ENCODE measurements around the gene UNC5A.

Gene UNC5A

GRCh38 chr5:176781638-176782570, 28.5 kb upstream of the UNC5A start:
- no peak for DNase-seq

DNA sequence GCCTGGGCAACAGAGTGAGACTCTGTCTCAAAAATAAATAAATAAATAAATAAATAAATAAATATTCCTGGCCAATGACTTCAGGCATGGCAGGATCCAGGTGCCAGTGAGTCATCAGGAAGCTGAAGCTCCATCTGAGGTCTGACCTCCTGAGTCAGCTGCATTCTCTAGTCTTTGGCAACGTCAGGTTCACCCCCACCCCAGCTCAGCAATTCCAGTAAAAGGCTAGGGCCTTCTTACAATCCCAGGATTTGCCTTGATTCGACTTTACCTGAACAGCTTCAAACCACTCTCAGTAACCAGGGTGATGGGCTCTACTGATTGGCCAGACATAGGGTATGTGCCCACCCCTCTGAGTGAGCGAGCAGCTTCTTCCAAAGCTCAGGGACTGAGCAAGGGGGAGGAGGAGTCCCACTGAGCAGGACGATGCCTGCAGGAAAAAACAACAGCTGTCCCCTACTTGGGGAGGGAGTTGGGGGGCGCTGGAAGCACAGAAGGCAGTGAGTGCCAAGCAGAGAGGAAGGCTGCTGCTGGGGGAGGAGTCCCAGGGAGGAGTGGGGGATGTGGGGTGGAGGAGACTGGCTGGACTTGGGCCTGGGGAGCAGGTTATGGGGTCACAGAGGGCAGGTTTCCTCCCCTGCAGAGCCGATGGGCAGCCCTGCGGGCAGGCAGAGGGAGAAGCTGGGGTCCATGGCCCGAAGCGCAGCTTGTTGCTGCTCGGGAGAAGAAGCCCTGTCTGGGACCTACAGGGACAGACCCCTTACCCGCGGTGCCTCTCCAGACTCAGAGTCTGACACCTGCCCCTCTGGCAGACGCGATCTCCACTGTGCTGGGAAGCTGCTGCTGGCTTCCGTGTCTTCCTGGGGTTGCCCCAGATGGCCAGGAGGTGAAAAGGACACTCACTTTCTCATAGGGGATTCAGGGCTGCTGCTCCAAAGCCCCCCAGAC, 25.9 kb upstream of the UNC5A start:
- no peak for DNase-seq

DNA sequence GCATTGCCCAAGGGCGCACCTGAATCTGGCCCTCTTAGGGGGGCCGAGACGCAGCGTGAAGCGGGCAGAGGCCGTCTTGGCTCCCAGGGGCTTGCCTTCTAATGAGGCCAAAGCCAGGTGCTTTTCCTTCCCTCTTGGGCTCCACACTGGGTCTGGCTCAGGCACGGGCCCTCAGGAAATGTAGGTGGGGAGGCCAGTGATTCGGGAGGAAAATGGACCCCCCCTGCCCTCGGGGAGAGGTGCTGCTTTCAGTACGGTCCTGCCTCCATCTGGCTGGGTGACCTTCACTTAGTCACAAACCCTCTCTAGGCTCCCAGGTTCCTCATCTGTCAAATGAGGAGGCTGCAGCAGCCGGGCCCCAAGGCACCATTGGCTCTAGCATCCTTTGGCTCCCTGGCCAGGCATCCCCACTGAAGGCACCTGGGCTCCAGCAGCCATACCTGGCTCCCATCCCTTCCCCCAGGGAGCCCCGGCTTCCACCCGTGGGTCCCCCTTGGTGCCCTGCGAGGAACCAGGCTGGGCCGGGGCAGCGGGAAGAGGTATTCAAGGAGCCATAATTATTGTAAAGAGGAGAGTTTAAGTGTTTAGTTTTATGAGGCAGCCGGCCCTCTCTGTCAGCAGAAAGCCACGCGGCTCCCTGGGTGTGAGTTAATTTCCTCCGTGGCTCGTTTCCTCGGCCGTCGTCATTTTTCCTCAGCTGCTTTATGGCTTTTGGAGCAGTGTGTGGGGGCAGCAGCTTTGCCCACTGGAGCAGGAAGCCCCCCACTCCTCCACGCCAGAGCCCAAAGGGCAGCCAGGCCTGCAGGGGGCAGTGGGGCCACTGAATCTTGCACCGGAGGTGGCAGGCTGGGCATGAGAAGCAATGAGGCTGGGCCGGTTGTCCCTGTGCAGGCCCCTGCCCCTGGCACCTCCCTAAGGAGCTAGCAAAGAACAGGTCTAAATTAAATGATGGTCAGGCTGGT, 24.9 kb upstream of the UNC5A start:
- no peak for DNase-seq

GRCh38 chr5:176787676-176788075, 22.7 kb upstream of the UNC5A start:
- no peak for DNase-seq

- no peak for DNase-seq
These were observed 22.3 kb upstream of the UNC5A start for GRCh38 chr5:176788091-176788490.

DNA sequence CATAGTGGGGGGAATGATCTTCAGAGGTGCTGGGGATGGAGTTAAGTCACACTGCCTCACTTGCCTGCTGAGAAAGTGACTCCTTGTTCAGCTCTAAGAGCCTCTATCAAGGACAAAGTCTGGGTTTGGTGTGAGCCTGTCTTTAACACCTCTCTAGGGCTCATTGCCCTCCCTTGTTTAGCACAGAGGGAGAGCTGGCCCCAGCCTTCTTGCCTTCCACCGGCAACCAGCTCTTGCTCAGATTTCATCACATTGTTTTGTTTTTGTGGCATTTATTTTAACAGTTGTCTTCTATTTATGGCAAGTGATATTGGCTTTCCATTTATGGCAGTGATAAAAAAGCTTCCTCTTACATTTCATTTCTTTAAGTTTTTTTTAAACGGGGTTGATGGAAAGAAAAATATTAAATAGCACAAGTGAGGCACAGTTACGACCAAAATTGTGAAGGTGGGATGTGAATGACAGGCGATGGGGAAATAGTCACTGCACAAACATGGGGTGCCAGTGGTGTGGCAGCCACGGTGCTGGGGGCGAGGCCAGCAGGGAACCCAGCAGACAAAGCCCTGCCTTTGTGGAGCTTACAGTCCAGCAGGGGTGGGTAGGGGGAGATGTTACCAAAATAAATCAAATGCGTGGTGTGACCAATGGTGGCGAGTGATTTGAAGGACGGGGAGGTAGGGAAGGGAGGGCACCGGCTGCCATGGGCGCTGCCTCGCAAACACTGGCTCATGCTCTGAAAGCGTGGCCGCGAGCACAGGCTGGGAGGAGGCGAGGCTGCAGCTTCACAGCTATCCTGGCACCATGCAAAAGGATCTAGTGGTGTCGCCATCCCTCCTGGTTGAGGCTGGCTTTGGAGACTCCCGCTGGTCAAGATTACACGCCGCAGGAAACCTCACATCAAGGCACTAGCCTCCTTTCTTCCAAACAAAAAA, 21.2 kb upstream of the UNC5A start:
- no peak for DNase-seq

DNA sequence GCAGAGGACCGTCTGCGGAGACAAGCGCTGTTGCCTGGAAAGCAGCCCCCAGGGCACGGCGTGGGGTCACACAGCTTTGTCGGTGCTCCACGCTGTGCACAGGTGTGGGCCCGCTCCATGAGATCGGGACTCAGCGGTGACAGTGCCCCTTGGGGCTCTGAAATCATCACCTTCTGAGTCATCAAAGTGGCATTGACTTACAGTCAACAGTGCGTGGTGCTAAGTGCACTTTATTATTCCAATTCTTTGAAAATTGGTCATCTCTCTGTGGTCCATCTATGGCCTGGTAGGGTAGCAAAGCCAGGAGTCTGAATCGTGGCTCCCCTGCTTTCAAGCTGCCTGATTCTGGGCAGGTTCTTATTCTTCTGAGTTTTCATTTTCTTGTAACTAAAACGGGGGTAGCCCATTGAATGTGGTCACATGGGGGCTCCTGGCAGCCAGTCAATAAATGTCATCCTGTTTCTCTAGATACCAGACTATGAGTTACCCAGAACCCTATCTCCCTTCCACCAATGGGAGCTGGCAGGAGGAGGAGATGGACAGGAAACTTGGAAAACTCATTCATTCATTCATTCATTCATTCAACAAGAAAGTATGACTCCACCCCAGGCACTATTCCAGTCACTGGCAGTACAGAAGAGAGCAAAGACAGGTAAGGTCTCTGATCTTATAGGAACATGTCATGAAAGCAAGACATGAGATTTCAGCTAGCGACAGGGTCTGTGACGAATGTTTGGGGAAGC, 20.3 kb upstream of the UNC5A start:
- DNase-seq: no peak

DNA sequence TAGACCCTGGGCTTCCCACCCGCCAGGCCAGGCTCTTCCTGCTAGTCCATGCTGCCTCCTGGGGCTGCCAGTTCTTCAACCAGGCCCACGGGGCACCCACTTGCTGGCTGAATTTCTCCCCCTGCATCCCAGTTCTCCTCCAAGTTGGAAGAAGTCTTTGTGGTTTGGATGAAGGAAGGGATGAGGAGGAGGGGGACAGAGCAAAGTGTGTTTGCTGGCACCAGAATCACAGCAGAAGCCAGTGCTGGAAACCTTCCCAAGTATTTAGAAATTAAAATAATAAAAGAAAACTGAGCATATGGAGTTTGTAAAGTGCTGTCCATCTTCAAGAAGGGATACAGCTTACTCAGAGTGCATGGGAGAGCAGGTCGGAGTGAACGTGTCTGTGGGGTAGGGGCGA, 19.4 kb upstream of the UNC5A start:
- DNase-seq: no peak

DNA sequence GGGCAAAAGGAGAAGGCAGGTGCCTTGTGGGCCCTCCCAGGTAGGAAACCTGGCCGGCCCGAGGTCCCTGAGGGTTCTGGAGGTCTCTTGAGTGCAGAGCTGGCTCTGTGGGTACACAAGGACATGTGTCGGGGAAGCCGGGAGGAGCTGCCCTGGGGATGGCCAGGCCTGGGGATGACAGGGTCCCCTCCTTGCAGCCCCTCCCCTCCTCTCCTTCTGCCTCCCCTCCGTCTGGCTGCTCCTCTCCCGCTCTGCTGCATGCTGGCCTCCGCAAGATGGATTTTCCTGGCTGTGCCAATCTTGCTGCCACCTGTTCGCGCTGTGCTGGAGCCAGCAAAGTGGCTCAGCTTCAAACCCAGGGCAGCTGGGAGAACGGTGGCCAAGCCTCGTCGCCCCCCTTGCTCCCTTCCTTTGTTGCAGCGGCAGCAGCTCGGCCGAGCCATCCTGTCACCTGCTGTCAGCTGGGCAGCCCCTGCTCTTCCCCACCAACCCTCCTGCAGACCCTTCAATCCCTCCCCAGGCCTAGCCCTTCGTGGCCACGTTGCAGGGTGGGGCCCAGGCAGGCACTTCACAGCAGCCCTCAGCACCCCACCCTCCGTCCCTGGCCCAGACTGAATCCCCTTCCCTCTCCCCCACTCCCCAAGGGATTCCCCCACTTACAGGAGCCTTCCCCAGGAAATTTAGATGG, 17.6 kb upstream of the UNC5A start:
- no peak for DNase-seq

DNA sequence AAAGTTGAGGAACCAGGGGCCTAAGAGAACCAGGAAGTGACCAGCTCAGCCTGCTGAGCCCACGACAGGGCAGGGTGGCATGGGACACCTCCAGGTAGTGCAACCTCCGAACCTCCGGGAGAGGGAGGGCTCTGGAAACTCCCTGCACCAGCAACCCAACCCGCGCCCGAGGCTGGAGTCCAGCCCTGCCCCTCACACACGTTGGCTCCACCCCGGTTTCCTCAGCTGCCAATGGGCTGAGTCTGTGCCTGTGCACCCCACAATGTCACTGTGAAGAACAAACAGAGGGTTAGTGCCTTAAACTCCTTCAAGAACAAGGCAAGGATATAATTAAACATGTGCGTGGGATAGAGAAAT, 17.0 kb upstream of the UNC5A start:
- DNase-seq: no peak

DNA sequence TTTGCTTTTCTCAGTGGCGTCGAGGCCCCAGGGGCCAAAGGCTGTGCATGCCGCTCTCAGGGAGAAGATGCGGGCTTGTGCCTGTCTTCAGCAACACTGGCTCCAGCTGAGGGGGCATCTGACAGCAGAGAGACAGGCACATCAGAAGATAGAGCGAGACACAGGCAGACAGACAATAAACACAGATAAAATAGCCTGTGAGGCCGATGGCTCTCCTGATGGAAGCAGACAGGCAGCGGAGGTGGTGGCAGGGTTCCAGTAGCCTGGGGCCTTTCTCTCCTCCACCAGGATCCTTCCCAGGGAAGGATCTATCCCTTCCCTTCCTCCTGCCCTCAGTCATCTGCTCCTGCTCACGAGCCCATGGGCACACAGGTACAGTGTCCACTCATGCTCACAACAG, 16.6 kb upstream of the UNC5A start:
- no peak for DNase-seq

DNA sequence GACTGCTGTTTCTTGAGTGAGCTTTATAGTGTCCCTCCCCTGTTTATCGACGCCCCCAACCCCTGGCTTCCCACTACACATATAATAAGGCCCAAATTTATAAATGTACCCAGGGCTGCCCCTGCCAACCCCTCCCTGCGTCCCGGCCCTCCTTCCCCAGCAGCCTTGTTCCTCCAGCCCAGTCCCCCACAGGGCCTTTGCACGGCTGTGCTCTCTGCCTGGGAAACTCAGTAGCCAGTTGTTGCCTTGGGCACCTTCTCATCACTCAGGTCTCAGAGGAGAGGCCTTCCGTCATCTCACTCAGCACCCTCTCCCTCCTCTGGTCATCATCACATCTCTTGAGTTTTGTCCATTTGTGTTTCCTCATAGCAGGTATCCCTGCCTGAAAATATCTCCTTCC, 15.8 kb upstream of the UNC5A start:
- DNase-seq: no peak

DNA sequence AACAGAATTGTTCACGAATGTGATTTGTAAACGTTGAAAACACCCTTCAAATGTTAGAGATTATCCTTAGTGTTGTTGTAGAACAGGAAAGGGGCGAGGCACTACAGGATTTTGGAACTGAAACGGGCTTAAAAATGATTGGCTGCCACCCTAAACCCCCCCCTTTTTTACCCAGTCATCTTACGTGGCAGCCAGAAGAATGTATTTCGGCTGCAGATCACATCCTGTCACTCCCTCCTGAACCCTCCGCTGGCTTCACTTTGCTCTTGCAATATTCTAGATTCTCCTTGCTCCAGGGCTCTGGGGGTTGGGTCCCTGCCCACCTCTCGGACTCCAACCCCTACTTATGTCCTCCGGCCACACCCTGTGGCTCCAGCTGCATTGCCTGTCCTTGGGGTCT, 13.9 kb upstream of the UNC5A start:
- DNase-seq: no peak

DNA sequence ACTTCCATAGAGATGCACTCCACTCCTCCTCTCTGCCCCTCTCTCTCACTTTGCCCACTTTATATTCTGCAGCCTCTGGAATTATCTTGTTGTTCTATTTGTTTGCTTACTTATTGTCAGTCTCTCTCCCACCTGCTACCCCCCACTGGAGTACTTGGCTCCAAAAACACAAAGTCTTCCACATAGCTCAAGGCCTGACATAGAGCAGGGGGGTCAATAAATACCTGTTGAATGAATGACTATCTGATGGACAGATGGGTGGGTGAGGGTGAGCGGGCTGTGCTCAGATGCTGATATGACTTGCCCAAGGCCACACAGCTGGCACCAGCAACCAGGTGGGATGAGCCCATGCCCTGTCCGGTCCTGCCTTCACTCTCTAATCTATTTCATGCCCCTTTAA, 13.4 kb upstream of the UNC5A start:
- no peak for DNase-seq

DNA sequence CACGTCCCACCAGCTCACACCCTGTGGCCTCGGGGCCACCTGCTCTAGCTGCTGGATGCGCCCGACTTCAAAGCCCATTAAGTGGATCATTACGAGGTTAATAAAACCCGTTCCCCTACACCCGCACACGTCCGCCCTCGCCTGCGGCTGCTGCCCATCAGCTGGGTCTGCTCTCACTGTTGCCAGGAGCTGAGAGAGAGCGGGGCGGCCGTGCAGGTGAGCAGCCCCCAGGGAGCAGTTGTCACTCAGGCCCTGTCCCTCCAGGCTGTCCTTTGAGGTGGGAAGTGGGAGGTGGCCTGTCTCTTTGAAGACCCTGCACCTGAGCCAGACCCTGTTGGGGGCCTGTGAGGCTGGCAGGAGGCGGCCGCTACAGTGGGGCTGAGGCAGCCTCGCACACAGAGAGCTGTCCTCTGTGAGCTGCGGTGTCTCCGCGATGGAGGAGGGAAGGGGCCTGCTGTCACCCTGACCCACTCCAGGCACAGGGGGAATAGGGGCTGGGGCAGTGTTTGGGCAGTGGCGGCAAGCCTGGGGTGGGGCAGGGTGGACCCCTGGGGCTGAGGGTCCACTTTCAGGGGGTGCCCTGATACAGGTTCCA, 12.8 kb upstream of the UNC5A start:
- DNase-seq: no peak

GRCh38 chr5:176798086-176798876, 12.1 kb upstream of the UNC5A start:
- DNase-seq: no peak

DNA sequence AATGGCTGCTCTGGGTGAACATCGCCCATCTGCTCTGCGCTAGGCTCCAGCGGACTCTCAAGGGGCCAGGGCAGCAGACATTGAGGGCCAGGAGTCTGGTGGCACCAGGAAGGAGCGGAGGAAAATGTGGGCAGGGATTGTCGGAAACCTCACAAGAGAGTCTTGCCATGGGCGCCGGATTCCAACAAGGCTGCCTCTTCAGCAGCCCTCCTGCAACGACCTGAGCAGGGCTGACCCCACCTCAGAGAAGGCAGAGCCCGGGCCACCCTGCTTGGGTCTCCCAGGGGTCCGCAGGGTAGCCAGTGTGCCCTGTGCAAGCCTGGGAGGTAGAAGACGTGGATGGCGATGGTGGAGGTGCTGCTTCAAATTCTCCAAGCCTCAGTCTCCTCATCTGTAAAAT, 11.4 kb upstream of the UNC5A start:
- DNase-seq: no peak

GRCh38 chr5:176799488-176799887, 10.9 kb upstream of the UNC5A start:
- DNase-seq: no peak

GRCh38 chr5:176800024-176800423, 10.3 kb upstream of the UNC5A start:
- DNase-seq: no peak

Measured in activated effector memory CD4-positive, alpha-beta T cell treated with Interleukin-2 at 50 U/mL for 16 hours (primary cell).